CD14-positive monocyte (primary cell): Measurements from ENCODE around the gene PAX6. TPM values are rescaled to one million over a fixed set of nuclear protein-coding genes. Genes with fewer than 3 reads are reported as not detected.

Experiments used
- DNase-seq, 3 donors: peaks; one replicate each; pipeline ENCODE4 v3.0.0-alpha.2; 2011 to 2022
- H2AFZ ChIP-seq: 2 replicates; pipeline ENCODE4 v1.6.0; 2012; ENCODE audit warnings: mild to moderate bottlenecking, low read depth, low read length, inconsistent platforms; ENCODE audit not compliant: insufficient read depth, poor library complexity, severe bottlenecking
- H3K27ac ChIP-seq, 2 donors: 1 replicate in 1 of 2; 2 replicates in 1 of 2; pipeline ENCODE4 v1.5.1; 2012 to 2013; ENCODE audit warnings: low read length in 2 of 2, control low read depth in 1 of 2, inconsistent platforms in 1 of 2, low read depth in 1 of 2, mild to moderate bottlenecking in 1 of 2
- H3K27me3 ChIP-seq, 2 donors: one replicate each; pipeline versions ENCODE4 v1.6.0 to v1.6.1; 2011 to 2013; ENCODE audit warnings: low read length in 2 of 2; ENCODE audit not compliant: control insufficient read depth in 2 of 2, insufficient read depth in 2 of 2
- H3K36me3 ChIP-seq, 2 donors: replicated peaks in 1 of 2; 1 replicate in 1 of 2; 2 replicates in 1 of 2; pipeline versions ENCODE4 v1.5.1 to v1.6.1; 2012 to 2013; ENCODE audit warnings: low read length in 2 of 2, control low read depth in 1 of 2, inconsistent platforms in 1 of 2, mild to moderate bottlenecking in 1 of 2; ENCODE audit not compliant: insufficient read depth in 2 of 2, control insufficient read depth in 1 of 2
- H3K4me1 ChIP-seq, 2 donors: 1 replicate in 1 of 2; 2 replicates in 1 of 2; pipeline versions ENCODE4 v1.5.1 to v1.6.1; 2012 to 2013; ENCODE audit warnings: low read length in 2 of 2, control low read depth in 1 of 2, inconsistent platforms in 1 of 2, mild to moderate bottlenecking in 1 of 2, moderate library complexity in 1 of 2; ENCODE audit not compliant: insufficient read depth in 2 of 2, control insufficient read depth in 1 of 2
- H3K4me2 ChIP-seq: replicated peaks from 2 replicates; pipeline ENCODE3; 2012; ENCODE audit warnings: low read length, moderate library complexity, mild to moderate bottlenecking; ENCODE audit not compliant: poor library complexity, severe bottlenecking; ENCODE audit errors: extremely low read depth
- H3K4me3 ChIP-seq, 3 experiments: fragments of 200-600 bp in 1 of 3; sonication (generic) in 1 of 3; replicated peaks in 1 of 3; 1 replicate in 2 of 3; 2 replicates in 1 of 3; pipeline ENCODE4 v1.5.1; 2011 to 2013; ENCODE audit warnings: low read length in 3 of 3, mild to moderate bottlenecking in 3 of 3, control low read depth in 2 of 3, low read depth in 2 of 3, inconsistent platforms in 1 of 3, moderate library complexity in 1 of 3
- H3K79me2 ChIP-seq: 2 replicates; pipeline ENCODE4 v1.6.0; 2012; ENCODE audit warnings: mild to moderate bottlenecking, control low read depth, inconsistent platforms, low read length, moderate library complexity; ENCODE audit not compliant: insufficient read depth
- H3K9ac ChIP-seq: 2 replicates; pipeline ENCODE4 v1.6.0; 2017; ENCODE audit warnings: low read length, mild to moderate bottlenecking; ENCODE audit not compliant: insufficient read depth, poor library complexity, severe bottlenecking
- H3K9me3 ChIP-seq, 2 donors: replicated peaks in 1 of 2; 1 replicate in 1 of 2; 2 replicates in 1 of 2; pipeline versions ENCODE4 v1.5.1 to v1.6.1; 2012 to 2013; ENCODE audit warnings: low read length in 2 of 2, control low read depth in 1 of 2; ENCODE audit not compliant: control insufficient read depth in 1 of 2, insufficient read depth in 1 of 2
- H4K20me1 ChIP-seq: 2 replicates; pipeline ENCODE4 v1.6.0; 2012; ENCODE audit warnings: mild to moderate bottlenecking, low read length, control low read depth, moderate library complexity; ENCODE audit not compliant: insufficient read depth
- H3K27ac Mint-ChIP-seq, 7 donors: one replicate each; pipeline ENCODE4 v1.8.0; 2020; ENCODE audit warnings: mild to moderate bottlenecking in 7 of 7, mixed read lengths in 7 of 7, moderate library complexity in 6 of 7, inconsistent platforms in 2 of 7
- H3K27me3 Mint-ChIP-seq, 3 donors: one replicate each; pipeline ENCODE4 v1.8.0; 2021 to 2022; ENCODE audit warnings: low read depth in 3 of 3, mild to moderate bottlenecking in 3 of 3, mixed read lengths in 3 of 3, moderate library complexity in 3 of 3, inconsistent platforms in 1 of 3
- H3K36me3 Mint-ChIP-seq, 2 donors: one replicate each; pipeline ENCODE4 v1.8.0; 2020; ENCODE audit warnings: mixed read lengths in 2 of 2, inconsistent platforms in 1 of 2, mild to moderate bottlenecking in 1 of 2
- H3K4me1 Mint-ChIP-seq: one replicate; pipeline ENCODE4 v1.8.0; 2020; ENCODE audit warnings: mild to moderate bottlenecking, mixed read lengths
- H3K4me3 Mint-ChIP-seq, 2 donors: one replicate each; pipeline ENCODE4 v1.8.0; 2020; ENCODE audit warnings: mild to moderate bottlenecking in 2 of 2, mixed read lengths in 2 of 2, moderate library complexity in 1 of 2
- H3K9me3 Mint-ChIP-seq, 7 donors: one replicate each; pipeline ENCODE4 v1.8.0; 2020 to 2022; ENCODE audit warnings: mixed read lengths in 7 of 7, mild to moderate bottlenecking in 6 of 7, moderate library complexity in 6 of 7, inconsistent platforms in 2 of 7
- WGBS: methylation state at CpG from one replicate; pipeline ENCODE4 v1.1.5; 2013; ENCODE audit warnings: missing lambda C conversion rate; ENCODE audit not compliant: insufficient coverage; 5-methylcytosine and 5-hydroxymethylcytosine counted together
- intact Hi-C, 2 donors: fragments of 100-400 bp; cut with micrococcal nuclease; formaldehyde crosslinking; loops; one replicate each; pipeline versions ENCODE4 v1.15.0 to v1.15.1; 2023
- polyA plus RNA-seq, 3 donors: library from polyadenylated mRNA; depleted of rRNA in 1 of 3; unstranded in 2 of 3; stranded (reverse) in 1 of 3; fragments of 300-500 nt in 2 of 3; fragments of >200 nt in 1 of 3; fragmentation: Illumina TruSeq in 2 of 3; gene quantifications; 1 replicate in 2 of 3; 2 replicates in 1 of 3; pipeline ENCODE4 v1.2.3, GENCODE V29; 2012 to 2021
- TF ChIP-seq, protein P1 (sequence below): fragments of 200-600 bp; IDR thresholded peaks from one replicate; pipeline ENCODE4 v1.8.0; 2022; ENCODE audit warnings: antibody characterized with exemption, mild to moderate bottlenecking

Gene PAX6
- polyA plus RNA-seq, 3 donors, result not detected

DNA sequence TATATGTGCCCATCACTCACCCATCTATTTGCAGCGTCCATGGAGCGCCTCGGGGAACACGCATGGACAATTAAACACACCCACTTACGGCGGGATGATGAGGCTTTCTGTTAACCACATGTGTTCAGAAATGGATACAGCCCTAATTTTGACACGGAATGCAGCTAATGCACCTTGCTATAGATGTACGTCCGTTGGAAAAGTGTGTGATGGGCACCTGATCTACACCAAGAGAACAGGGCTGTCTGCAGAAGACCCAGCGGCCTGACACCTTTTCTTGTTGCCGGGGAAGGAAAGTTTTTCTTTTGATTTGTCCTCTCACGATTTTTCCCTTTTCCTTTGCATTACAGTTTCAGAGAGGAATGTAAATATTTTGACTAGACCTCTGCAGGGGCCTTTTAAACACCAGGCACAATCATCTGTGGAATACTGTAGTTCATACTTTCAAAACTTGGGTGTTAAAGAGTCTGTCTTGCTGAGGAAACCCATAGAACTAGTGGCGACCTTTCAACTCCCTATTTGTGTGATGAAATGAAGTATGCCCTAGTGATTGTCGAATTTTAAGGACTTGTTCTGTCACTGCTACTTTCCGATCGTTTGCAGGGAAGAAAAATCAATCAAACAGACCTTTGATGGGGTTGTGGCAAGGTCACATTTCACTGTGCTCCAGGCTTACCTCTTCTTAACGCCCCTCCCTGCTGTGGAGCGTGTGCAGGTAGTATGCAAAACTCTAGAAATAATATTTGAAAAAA, 16.5 kb upstream of the PAX6 start:
- Histone ChIP-seq H3K79me2 (no peaks in the 10 kb centered on the region), H3K9me3 (peaks cover 5 to 35% of the 10 kb centered on the region in 2 donors), H3K36me3 (no peaks in the 10 kb centered on the region), H3K27ac (no peak overlapping the region), H3K4me2 (no peak overlapping the region), H3K4me3 (no peak overlapping the region), H2AFZ (no peak overlapping the region), H4K20me1 (no peaks in the 10 kb centered on the region), H3K4me1 (no peaks in the 10 kb centered on the region), H3K27me3 (peaks cover 83 to 99% of the 10 kb centered on the region in 2 donors), H3K9ac (no peak overlapping the region)
- Mint-ChIP-seq H3K4me3 (peak overlapping the region in 1 of 2 donors; percentile 76), H3K36me3 (peaks cover 0 to 9% of the 10 kb centered on the region in 2 donors), H3K9me3 (peaks cover 0 to 26% (median 13%) of the 10 kb centered on the region in 7 donors), H3K4me1 (peaks cover 13% of the 10 kb centered on the region), H3K27me3 (peaks cover 80 to 87% (median 83%) of the 10 kb centered on the region in 3 donors), H3K27ac (no peak overlapping the region)
- DNase-seq, result no peak
- intact Hi-C loops, result no loop called here
- TF ChIP-seq, protein P1, sequence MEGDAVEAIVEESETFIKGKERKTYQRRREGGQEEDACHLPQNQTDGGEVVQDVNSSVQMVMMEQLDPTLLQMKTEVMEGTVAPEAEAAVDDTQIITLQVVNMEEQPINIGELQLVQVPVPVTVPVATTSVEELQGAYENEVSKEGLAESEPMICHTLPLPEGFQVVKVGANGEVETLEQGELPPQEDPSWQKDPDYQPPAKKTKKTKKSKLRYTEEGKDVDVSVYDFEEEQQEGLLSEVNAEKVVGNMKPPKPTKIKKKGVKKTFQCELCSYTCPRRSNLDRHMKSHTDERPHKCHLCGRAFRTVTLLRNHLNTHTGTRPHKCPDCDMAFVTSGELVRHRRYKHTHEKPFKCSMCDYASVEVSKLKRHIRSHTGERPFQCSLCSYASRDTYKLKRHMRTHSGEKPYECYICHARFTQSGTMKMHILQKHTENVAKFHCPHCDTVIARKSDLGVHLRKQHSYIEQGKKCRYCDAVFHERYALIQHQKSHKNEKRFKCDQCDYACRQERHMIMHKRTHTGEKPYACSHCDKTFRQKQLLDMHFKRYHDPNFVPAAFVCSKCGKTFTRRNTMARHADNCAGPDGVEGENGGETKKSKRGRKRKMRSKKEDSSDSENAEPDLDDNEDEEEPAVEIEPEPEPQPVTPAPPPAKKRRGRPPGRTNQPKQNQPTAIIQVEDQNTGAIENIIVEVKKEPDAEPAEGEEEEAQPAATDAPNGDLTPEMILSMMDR, result no peak
- WGBS, result 15% methylated on average over 5 of the region's 18 CpGs

DNA sequence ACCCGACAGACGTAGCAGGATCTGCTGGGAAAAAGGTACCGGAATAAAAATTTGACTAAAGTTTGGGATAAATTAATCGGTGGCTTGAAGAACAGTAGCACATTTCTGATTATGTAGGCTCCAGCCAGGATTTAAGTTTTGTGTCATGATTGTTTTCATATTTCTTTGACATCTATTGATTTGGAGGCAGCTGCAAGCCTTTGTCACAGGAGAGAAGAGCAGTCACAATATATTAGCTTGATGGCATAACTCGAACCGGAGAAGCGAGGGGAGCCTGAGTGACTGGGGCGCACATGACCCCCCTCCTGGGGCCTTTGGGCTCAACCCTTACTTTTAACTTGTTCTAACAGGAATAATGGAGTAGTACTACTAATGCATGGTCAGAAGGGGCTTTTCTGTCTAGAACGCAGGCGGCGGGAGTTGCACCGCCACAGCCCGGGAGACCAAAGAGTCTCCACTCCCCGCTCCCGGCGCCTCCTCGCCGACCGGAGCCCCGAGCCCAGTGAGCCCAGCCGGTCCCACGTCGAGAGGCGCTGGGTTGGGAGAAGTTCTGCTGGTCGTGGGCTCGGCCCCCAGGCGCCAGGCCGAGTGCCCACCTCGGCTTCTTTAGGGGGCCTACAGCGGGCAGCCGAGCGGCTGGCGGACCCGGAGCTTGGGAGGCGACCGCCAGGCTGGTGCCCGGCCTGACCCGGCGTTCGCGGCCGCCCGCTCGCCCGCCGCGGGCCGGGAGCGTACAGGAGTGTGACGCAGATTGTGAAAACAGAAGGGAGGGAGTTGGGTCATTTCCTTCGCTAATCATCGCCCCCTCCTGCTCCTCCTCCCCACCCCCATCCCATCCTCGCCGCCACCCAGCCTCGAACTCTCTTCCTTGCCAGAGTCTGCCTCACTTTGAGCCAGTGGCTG, 15.7 kb upstream of the PAX6 start:
- Histone ChIP-seq H3K27ac (no peak overlapping the region), H3K4me2 (no peak overlapping the region), H3K9me3 (peaks cover 5 to 44% of the 10 kb centered on the region in 2 donors), H3K27me3 (peaks cover 85 to 99% of the 10 kb centered on the region in 2 donors), H3K79me2 (no peaks in the 10 kb centered on the region), H4K20me1 (no peaks in the 10 kb centered on the region), H3K4me1 (no peaks in the 10 kb centered on the region), H2AFZ (no peak overlapping the region), H3K36me3 (no peaks in the 10 kb centered on the region), H3K4me3 (no peak overlapping the region), H3K9ac (no peak overlapping the region)
- H3K4me1 Mint-ChIP-seq, result peaks cover 13% of the 10 kb centered on the region
- intact Hi-C loops, result no loop called here
- peaks cover 0 to 28% (median 14%) of the 10 kb centered on the region in 7 donors for H3K9me3 Mint-ChIP-seq
- H3K4me3 Mint-ChIP-seq, result peak overlapping the region in 1 of 2 donors; percentile 80
- TF ChIP-seq, protein P1, result no peak
- H3K36me3 Mint-ChIP-seq, result peaks cover 0 to 9% of the 10 kb centered on the region in 2 donors
- 6% methylated on average over 30 of the region's 55 CpGs for WGBS
- DNase-seq, result no peak
- no peak overlapping the region for H3K27ac Mint-ChIP-seq
- H3K27me3 Mint-ChIP-seq, result peaks cover 85 to 93% (median 88%) of the 10 kb centered on the region in 3 donors
